Measurements from ENCODE around the gene SCAMP2.
"Not testable (repeated sequence)": the region's sequence is repeated elsewhere in the genome, so short reads cannot be mapped to it uniquely, and the experiment has no call there.

The SCAMP2 gene, protein sequence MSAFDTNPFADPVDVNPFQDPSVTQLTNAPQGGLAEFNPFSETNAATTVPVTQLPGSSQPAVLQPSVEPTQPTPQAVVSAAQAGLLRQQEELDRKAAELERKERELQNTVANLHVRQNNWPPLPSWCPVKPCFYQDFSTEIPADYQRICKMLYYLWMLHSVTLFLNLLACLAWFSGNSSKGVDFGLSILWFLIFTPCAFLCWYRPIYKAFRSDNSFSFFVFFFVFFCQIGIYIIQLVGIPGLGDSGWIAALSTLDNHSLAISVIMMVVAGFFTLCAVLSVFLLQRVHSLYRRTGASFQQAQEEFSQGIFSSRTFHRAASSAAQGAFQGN

DNA sequence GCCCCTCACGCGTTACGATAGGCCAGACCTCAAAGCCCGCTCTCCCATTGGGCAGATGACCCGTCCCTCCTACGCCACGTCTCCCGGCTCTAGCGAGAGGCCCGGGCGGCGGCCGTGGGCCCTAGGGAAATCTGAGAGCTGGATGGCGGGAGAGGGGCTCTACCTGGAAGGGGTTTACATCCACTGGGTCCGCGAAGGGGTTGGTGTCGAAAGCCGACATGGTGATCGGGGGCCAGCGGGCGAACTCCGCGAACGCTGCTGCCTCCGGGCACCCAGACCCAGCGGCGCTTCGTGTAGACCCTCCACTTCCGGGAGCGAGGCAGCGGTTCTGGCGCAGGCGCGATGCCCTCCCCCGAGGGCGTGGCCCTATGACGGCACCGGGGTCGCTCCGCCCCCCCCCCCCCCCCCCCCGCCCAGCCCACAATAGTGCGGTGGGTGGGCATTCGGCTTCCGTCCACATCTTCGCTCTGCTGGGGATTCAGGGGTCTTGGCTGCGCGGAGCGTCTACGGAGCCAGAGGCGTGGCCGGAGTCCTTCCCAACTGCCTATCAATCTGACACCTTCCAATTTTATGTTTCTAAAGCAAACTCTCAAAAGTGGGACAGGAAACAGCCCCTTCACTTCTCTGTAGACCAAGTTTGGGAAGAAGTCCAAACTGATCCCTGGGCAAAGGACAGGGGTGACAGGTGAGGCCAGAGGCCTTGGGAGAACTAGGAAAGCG lies at the start of gene SCAMP2:
Gene SCAMP2 (minus strand): TSS at position 330 of the 720 bp plus-strand sequence. CDS start 110 bp downstream, at position 220.
- peak; percentile 92 for DNase-seq

DNA sequence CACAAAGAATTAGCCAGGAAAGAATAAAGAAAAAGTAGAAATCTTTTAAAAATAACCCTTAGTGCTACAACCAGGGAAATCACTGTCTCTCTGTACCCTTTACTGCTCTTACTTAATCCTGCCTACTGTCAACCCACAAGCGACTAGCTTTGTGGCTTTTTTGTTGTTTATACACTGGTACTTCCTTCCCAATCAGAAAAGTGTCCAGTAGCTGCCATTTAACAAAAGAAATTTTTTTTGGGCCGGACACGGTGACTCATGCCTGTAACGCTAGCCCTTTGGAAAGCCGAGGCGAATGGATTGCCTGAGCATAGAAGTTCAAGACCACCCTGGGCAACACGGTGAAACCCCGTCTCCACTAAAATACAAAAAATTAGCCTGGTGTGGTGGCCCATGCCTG lies 47.3 kb upstream of the SCAMP2 start:
- no peak for DNase-seq

DNA sequence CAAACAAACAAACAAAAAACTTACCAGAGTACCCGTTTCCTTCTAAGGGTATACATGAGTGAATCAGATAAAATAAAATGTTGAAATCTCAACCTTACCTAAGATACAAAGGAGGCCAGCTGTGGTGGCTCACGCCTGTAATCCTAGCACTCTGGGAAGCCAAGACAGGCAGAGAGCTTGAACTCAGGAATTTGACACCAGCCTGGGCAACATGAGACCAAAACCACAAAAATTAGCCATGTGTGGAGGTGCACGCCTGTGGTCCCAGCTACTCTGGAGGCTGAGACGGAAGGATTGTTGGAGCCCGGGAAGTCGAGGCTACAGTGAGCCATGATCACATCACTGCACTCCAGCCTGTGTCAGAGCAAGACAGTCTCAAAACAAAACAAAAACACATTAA lies 44.5 kb upstream of the SCAMP2 start:
- no peak for DNase-seq

DNA sequence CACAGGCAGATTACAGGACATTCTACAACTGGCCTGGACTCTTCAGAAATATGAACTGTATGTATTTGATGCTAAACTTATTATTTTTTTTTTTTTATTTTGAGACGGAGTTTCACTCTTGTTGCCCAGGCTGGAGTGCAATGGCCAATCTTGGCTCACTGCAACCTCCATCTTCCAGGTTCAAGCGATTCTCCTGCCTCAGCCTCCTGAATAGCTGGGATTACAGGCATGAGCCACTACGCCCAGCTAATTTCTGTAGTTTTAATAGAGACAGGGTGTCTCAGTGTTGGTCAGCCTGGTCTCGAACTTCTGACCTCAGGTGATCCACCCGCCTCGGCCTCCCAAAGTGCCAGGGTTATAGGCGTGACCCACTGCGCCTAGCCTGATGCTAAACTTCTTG lies 40.6 kb upstream of the SCAMP2 start:
- not testable (repeated sequence) for DNase-seq

DNA sequence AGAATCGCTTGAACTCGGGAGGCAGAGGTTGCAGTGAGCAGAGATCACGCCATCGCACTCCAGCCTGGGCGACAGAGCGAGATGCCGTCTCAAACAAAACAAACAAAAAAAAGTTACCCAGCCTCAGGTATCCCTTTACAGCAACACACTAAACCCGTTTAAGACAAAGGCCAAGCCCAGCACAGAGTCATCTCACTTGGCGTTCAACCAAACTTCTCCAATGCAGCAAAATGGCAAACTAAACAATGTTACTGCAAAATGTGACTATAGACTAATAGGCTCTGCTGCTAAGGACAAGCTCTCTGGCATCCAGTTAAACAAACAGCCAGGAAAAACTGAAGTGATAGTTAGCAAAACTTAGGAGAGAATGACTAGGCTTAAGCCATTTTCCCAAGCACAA lies 39.9 kb upstream of the SCAMP2 start:
- no peak for DNase-seq

DNA sequence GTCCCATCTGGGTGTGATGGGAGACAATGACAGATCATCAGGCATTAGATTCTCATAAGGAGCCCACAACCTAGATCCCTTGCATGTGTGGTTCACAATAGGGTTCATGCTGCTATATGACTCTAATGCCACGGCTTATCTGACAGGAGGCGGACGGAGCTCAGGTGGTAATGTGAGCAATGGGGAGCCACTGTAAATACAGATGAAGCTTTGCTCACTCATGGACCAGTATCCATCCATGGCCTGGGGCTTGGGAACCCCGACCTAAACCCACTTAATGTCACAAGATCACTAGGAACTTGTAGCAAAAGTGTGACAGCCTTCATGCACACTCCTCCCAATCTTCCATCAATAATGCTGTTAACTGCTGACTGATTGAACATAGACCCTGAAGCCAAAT lies 35.5 kb upstream of the SCAMP2 start:
- DNase-seq = no peak

DNA sequence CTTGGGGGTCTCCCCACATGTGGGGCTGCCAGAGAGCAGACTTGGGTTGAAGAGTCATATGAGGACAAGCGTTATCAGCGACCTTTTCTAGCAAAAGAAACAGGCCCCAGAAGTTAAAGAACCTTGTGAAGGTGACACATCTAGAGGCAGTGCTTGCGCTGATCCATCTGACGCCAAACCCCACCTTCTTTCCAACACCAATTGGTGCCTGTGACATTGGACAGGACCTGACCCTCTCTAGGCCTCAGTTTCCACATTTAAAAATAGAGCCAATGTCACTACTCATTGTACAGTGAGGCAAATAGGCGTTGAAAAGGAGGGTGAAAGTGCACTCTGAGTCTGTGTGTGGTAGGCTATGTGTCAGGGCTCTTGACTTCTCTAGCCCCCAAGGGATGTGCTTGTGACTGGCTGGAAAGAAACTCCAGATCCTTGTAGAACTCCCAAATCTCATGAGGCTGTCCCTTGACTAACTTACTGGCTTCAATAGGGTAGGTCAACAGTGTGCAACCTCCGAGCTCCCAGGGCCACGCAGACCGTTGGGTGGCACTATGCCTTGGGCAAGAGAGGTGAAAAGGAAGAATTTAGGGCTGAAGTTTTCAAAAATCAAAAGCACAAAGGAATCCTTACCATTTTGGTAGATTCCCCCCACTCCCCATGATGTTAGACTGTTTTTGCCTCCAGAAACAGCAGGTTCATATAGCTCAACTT lies 34.2 kb upstream of the SCAMP2 start:
- no peak for DNase-seq

DNA sequence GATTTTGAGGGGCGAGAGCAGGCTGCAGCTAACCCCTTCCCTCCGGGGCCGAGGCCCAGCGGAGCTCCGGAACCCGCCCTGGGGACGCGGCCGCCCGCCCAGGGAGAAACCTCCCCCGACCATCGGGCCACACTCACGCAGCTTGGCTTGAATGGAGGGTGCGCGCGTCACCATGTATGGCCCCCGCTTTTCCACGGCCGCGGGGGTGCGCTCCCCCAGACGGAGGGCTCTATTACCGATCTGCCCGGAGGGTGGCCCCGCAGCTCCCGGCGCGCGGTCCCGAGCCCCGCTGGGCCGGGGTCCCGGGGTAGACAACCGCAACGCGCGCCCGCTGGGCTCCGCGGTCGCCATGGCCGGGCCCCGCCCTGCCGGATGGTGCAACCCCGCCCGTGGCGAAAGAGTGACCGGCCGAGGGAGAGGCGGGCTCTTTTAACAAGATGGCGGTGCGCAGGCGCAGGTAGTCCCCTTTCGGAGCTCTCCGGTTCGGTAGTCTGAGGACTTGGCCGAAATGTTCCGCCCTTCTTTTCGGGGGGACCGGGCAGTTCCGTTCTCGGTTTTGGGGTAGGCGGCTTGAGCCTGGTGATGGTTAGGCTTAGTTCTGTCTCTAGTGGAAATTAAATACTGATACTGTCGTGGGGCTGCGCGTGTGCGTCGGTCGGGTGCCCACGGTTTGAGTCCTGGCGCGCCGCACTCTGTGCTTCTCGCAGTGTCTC lies 33.4 kb upstream of the SCAMP2 start, which contains the start of gene FAM219B:
Gene FAM219B (minus strand): TSS at position 402 of the 713 bp plus-strand sequence. CDS start 51 bp downstream, at position 351.
- DNase-seq = peak; percentile 79

DNA sequence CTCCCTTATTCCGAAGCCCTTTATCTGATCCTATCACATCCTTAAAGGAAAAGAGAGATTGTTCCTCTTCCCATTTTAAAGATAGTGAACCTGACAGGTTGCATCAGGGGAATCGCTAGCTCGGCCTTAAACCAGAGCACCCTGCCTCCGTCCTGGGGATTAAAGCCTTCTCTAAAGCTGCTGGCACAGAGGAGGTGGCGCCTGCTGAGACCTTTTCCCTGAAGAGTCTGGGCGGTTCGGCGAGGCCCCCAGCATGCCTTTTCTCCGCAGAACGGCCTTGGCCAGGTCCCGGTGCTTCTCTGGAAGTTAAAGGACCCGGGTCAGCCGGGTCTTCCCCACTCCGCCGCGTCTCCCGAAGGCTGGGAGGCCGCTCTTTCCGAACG lies 32.9 kb upstream of the SCAMP2 start:
- DNase-seq = peak; percentile 22

DNA sequence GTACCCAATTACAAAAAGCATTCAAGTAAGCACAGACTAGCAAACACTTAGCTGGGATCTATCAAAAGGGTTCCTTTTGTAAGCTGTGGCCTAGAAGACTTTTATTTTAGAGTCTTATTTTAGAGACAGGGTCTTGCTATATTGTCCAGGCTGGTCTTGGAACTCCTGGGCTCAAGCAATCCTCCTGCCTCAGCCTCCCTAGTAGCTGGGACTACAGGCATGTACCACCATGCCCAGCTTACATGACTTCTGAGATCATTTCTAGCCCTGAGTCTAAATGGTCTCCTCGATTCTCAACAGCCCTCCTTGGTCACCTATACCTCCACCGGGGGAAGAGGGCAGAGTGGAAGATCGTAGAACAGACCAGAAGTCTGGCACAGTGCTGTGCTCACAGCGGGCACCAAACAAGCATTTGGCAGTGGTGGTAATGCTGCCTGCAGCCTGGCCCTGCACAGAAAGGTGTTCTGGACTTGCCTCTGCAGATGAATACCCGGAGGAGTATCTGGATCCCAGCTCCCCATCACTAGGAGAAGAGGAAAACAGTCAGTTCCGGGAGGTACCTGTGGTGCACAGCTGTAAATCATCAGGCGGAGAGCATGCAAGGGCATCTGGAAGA lies 31.1 kb upstream of the SCAMP2 start:
- DNase-seq = no peak

DNA sequence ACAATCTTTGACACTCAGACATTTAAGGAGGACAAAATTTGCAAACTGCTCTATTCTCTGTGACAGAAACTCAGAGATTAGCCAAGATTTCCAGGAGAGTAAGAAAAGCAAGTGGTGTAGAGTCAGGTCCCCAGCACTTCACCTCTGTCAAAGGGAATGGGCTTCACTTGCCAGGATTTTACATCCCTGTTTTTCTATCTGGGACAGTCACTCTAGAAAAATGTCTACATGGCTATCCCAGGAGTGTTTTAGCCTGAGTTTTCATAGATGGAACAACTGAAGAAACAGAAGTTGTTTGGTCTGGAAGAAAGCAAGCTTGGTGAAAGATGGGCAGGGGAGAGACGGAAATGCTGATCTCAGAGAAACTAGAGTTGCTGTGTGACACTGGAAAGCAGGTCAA lies 30.5 kb upstream of the SCAMP2 start:
- no peak for DNase-seq

DNA sequence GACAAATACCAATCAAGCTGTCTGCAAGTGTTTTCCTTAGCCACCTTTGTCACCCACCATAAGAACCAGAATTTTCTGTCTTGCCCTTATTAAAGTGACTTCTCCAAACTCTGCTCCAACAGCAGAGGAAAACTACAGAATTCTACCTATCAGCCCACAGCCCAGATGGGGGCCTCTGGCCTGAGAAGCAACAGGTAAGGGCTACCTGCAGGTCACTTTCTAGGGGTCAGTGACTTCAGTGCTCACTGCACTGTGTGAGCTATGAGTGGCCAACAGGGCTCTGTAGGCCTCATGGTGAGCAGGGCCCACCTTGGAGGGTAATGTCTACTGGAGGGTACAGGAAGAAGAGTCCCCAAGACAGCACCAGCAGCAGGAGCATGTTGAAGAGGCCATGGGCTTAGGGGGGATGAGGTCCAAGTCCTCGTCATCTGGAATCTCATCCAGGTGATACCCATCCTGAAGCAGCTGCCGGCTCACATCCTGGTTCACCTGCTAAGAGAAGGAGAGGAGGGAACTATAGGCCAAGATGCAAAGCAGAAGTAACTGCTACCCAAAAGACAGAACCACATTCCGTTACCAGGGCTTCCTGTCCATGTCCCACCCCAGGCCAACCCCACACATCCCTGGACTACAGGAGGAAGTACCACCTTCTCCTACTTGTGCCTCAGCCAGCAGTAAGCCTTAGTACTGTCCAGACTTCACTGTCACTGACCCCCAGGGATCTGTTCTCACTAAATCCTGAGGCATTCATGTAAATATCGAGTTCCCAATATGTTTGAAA lies 29.3 kb upstream of the SCAMP2 start:
- DNase-seq = no peak

DNA sequence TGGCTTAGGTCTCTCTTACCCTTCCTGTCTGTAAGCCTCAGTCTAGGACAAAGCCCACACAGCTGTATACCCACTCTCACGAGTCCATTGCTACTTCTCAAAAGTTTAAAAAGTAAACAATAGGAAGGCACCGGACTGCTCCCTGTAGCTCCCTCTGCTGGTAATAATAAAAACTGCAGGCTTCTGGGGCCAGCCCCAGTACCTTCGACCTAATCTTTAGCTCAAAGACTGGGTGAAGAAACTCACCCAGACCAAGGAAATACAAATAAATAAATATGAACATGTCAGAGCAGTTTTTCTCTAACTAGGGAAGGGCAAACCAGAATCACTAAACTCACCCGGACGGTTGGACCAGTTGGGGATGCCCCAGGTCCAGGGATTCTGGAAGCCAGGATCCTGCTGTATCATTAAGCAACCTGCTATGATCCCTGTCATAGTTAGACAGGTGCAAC lies 28.5 kb upstream of the SCAMP2 start:
- peak; percentile 82 for DNase-seq

DNA sequence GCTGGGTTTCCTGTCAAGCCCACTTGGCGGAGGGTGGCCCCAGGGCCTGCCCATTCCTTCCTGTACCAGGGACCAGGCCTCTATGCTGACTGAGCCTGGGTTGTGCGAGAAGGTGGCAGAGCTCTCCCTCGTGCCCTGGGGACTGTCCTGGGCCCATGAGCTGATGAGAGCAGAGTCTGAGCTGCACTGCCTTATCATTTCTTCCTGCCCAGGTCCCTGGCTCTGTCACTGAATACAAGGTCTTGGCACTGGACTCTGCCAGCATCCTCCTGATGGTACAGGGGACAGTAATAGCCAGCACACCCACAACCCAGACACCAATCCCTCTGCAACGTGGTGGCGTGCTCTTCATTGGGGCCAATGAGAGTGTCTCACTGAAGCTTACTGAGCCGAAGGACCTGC lies 24.1 kb upstream of the SCAMP2 start:
- DNase-seq = no peak

DNA sequence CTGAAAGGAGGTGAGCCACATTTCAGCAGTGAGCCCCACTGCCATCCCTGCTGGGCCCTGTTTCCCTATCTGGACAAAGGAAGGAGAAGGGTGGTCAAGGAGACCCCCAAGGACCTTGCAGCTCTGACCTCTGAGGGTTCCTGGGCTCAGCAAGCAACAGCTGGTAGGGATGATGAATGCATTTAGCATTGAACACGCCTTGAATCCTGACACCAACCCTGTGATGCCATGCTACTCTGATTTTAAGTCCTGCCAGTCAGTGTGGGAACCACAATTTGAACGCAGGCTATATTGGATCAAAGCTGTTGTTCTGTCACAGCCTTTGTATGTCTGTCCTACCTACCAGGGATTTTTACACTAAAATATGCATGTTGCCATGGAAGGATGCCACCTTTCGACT lies 23.2 kb upstream of the SCAMP2 start:
- DNase-seq = no peak

DNA sequence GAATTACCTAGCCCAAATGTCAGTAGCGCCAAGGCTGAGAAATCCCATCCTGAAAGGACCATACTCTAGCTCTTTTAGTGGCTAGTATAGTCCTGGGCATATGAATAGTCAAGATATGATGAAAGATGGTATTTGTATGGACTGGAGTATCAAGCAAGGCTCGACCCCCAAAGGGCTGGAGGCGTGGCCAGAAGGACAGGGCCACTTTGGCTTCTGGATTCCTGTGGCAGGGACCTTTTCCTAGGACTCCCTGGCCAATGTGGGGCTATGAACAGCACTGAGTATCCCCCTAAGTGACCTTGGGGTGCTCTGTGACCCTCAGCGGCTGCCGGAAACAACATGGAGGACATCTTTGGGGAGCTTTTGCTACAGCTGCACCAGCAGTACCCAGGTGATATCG lies 22.7 kb upstream of the SCAMP2 start:
- DNase-seq = no peak

DNA sequence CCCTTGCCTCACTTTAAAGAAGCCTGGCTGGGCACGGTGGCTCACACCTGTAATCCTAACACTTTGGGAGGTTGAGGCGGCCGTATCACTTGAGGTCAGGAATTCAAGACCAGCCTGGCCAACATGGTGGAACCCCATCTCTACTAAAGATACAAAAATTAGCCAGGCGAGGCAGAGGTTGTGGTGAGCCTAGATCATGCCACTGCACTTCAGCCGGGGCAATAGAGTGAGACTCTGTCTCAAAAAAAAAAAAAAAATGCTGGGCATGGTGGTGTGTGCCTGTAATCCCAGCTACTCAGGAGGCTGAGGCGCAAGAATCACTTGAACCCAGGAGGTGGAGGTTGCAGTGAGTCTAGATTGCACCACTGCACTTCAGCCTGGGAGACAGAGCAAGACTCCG lies 21.2 kb upstream of the SCAMP2 start:
- DNase-seq = not testable (repeated sequence)

DNA sequence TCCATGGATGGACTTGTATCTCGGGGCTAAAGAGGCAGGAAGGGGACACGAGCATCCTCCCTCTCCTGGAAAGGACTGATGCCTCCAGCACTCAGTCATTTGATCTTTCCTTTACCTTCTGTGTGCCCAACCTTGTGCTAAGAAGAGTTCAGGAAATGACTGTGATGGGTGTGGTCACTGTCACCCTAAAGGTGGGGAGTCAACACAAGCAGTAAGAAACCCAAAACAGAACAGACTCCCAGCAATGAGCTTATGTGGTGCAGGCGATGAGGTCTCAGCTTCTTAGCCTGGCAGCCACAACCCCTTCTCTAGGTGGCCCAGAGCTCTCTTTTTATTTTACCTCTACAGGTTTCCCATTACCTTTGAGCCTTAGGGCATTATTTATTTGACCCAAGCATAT lies 20.5 kb upstream of the SCAMP2 start:
- DNase-seq = peak; percentile 75

DNA sequence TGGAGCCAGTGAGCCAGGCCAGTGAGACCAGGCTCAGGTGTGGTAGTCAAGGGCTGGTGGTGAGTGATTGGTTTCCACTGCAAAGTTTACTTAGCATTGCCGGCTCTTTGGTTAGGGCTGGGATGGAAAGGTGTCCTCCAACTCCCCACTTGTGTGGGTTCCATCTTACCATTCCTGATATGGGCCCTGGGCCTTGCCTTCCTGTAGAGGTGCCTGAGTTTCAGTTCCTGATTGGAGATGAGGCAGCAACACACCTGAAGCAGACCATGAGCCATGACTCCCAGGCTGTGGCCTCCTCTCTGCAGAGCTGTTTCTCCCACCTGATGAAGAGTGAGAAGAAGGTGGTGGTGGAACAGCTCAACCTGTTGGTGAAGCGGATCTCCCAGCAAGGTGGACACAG lies 19.8 kb upstream of the SCAMP2 start:
- no peak for DNase-seq

DNA sequence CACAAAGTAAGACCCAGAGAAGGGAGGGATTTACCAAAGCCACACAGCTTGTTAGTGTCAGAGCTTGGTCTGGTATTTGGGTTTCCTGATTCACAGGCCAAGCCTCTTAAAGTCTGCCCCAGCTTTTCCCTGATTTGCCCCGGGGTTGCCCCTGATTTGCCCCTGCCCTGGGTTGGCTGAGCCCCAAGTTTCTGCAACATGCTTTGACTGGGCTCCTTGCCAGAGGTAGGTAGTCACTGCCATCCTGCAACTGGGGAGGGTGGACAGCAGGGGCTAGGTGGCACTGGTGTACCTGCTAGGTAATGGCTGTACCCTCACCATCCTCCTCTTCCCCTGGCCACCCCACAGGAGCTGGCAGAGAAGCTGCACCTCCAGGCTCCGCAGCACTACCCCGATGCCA lies 19.1 kb upstream of the SCAMP2 start:
- DNase-seq = no peak

DNA sequence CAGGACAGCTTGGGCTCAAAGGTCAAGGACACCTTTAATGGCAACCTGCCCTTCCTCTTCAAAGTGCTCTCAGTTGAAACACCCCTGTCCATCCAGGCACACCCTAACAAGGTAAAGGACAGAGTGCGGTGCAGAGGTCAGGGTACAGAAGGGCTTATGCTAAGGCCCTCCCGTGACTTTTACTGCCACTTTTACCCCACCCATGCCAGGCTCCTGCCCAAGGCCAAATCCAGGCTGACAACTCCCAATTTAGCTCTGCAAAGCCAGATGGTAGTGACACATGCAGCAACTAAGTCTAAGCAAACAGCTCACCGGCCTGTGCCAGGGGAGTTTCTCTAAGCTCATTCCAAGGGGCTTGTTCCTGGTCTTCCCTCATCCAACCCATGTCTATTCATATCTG lies 18.3 kb upstream of the SCAMP2 start:
- DNase-seq = no peak

DNA sequence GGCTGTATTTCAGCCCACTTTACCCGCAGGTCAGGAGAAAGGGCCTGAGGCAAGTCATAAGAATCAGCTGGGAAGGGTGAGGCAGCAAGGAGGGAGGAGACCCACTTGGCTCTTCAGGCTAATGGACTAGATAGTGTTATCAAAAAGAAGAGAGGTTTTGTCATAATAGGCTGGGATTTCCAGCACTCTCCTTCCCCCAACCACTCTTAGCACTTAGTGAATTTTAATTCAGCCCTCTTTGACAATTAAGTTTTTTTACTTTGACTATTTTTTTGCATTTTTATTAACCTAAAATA lies 17.4 kb upstream of the SCAMP2 start:
- DNase-seq = no peak
